HG03575 (cell line): ENCODE measurements around the gene GPX4.

Experiments used
- ATAC-seq: cut with Tn5 transposase; IDR thresholded peaks from one replicate; pipeline ENCODE4 v1.9.1; 2021; ENCODE audit not compliant: unreplicated experiment, insufficient number of reproducible peaks, low FRiP score; ENCODE audit errors: extremely low read depth

GPX4 gene

DNA sequence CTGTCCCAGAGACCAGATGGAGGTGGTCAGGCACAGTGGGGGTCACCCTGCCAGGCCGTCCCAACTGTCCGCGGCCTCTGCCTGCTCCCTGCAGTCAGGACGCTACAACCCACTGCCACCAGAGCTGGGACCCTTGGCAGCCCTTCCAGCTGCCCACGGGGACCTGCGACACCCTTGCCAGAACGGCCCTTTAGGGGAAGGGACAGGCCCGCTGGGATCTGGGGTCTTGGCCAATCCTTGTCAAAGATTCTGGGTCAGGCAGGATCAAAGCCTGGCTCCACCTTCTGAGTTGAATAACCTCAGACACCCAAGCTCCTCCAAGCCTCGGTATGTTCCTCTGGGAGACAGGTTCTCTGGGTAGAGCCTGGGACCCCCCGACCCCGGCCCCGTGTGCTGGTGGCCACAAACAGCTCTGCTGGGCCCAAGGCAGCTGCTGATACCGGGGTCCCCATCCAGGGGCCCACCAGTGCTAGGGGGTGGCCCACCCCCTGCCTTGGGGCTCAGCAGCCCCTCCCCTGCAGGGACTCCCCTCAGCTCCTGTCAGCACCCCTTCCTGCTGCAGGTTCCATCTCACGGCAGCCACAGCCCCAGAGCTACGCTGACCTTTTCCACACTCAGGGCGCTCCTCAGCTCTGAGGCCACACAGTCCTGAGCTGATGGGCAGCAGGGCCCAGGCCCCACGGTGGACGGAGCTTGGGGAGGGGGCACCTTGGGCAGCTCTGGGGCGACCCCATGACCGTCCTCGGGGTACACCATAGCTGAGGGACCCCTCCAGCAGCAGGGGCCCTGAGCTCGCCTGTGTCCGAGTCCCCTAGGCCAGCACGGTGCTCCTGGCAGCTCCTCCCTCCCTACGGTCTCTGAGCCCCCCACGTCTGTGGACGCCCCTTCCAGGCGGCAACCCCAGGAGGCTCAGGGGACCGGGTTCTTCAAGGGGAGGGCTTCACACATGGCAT, 51.8 kb downstream of the GPX4 start:
- no peak for ATAC-seq
